Inflammatory macrophage (primary cell): Measurements from ENCODE around the gene CLIP2.

Experiments used
- DNase-seq, 2 donors: peaks; one replicate each; pipeline ENCODE4 v3.0.0-alpha.2; 2020 to 2022

Gene CLIP2

DNA sequence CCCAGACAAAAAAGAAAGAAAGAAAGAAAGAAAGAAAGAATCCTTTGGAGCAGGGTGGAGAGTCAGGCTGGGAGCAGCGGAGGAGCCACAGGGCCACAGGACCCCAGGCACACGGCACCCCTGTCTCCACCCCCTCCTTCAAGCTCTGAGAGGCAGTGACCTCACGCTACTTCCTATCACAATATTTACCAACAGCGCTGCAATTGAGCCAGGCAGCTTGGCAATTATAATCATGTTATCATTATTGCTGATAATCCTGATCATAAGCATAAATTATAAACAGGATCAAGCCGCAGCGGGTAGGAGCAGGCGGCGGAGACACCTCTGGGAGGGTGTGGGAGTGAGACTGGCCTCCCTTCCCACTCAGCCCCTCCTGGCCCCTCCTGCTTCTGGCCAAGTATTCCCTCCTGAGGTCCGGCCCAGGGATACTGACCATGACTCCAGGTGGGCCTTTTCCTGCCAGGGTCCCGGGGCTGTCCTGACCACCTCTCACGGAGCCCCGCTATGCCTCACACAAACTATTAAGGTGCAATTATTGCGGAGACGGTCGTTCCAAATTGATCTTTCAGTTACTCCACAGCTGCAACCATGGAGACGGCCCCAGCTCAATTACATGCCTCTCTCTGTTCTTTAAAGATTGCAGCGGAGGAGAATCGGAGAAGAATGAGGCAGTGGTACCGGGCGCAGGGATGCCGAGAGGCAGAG is 154.5 kb downstream of the CLIP2 start:
- no peak for DNase-seq

DNA sequence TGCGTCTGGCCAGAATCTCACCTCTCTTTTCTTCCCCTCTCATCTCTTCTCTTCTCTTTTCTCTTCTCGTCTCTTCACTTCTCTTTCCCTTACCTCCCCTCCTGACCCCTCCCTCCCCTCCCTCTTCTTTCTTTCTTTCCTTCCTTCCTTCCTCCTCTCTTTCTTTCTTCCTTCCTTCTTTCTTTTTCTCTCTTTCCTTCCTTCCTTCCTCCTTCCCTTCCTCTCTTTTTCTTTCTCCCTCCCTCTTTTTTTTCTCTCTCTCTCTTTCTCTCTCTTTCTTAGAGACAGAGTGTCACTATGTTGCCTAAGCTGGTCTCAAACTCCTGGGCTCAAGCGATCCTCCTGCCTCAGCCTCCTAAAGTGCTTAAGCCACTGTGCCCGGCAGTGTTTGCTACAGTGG is 159.9 kb downstream of the CLIP2 start:
- DNase-seq = no peak

DNA sequence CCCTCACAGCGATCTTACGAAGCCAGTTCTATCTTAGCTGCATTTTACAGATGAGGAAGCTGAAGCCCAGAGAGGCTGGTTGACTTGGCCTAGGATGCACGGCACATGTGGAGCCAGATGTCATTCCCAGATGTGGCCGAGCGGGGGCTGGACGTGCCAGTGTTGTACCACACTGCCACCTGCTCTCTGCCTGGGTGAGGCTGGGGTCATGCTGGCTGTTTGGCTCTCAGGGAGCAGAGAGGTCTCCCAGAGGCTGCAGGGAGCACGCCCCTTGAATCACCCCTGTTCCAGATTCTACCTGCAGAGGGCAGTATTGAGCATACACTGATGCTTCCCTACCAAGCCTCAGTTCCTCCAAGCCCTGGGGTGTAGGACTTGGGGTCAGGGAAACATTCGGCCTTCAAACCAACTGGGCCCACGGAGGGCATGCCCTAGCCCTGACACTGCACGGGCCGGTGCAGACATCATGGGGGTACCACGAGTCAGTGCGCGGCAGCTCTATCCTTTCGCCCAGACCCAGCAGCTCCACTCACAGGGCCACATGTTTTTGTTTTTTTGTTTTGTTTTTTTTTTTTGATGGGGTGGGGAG is 160.7 kb downstream of the CLIP2 start:
- DNase-seq = peak; percentile 77 to 79

DNA sequence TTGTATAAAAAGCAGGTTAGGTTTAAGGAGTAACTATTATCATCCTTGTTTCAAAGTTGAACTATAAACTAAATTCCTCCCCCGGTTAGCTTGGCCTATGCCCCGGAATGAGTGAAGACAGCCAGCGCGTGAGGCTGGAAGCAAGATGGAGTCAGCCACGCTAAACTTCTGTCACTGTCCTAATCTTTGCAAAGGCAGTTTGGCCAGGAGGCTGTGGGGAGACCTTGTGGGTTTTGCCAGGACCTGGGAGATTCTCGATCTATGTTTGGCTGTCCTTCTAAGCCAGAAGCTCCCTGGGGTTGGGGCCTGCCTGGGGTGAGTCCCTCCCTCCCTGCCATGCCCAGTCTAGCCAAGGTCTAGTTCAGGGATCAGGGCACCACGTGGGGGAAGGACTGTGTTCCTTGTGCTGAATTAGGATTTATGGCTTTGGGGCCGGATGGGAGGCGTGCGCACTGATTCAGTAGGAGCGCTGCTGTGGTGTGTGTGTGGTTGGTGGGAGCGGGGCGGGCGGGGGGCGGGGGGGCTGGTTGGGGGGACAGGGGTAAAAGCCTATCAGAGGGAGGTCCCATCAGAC is 163.6 kb downstream of the CLIP2 start:
- DNase-seq = peak in 1 of 2 donors; percentile 11

DNA sequence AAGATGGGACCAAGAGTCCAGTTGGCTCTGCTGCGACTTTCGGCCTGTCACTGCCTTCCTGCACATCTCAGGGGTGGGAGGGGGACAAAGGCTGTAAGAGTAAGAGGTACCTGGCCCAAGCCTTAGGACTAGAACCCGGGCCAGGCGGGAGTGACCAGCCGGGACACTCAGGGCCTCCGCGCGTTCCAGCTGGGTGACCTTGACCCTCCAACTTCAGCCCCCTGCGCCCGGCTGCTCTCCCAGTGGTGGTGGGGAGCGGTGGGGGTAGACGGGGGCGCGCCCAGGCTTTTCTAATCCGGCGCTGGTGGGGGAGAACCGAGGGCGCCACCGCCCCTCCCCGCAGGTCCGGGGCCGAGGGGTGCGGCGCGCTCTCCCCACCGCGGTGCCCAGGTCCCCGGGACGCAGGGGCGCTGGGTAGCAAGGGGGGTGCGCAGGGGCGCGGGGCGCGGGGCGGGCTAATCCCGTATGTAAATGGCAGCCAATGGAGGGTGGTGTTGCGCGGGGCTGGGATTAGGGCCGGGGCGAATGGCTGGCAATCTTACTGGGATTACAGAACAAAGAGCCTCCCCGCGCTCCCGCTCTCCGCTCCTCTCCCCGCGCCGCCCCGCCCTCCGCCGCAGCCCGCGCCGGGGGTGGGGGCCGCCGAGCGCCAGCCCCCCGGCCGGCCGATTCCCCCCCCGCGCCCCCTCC is 164.3 kb downstream of the CLIP2 start, which contains the start of gene GTF2IRD1:
Gene GTF2IRD1, plus strand, starts transcription at position 585 of the 690 bp plus-strand sequence. CDS start 54,175 bp downstream, outside the sequence.
- DNase-seq = peak; percentile 42 to 73

DNA sequence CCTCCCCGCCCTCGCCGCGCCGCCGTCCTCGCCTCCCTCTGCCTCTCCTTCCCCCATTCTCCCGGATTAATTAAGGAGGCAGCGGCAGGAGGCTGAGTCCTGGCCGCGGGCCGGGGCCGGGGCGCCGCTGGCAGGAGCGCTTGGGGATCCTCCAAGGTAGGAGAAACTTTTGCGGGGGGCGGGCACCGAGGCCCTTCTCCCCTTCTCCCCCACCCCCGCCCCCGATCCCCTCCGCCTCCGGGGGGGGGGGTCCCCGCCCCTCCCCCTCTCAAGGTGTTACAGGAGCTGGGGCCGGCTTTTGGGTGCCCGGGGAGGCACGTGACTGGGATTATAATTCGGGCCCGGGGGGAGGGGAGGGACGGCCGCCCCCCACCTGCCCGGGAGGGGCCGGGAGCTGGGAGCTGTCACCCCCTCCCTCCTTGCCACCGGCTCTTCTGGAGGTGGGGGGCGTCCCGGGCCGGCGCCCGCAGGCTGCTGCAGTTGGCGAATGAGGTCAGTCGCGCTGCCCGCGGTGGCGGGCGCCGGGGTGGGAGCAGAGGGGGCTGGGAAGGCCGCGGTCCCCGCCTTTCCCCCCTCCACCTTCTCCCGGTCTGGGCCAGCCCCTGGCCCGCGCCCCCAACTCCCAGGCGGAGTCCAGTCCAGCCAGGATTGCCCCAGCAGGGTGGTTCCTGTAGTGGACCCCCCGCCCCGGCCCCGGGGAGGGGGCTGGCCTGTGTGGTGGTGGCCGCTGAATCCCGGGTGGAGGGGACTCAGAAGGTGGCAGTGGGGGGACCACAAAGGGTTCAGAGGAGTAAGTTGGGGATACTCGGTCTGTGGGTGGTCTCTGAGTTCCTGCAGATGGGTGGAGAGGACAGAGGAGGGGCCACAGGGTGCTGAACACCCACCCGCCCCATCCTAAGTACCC is 165.1 kb downstream of the CLIP2 start:
- peak in 1 of 2 donors; percentile 13 for DNase-seq

DNA sequence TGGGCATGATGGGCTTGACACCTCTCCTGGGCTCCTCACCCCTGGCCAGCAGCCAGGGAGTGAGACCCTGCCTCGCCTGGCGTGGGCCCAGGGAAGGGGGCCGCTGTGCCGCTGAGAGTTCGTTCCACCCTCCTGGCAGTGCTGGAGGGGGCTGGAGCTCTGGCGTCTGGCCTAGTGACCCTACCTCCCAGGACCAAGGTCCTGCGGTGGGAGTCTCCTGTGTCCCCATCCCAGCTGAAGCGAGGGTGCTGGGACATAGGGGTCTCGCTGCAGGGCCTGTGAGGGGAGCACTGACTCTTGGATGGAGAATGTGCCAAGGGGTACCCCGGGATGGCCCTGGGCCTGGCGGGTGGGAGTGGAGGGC is 165.7 kb downstream of the CLIP2 start:
- DNase-seq = no peak

DNA sequence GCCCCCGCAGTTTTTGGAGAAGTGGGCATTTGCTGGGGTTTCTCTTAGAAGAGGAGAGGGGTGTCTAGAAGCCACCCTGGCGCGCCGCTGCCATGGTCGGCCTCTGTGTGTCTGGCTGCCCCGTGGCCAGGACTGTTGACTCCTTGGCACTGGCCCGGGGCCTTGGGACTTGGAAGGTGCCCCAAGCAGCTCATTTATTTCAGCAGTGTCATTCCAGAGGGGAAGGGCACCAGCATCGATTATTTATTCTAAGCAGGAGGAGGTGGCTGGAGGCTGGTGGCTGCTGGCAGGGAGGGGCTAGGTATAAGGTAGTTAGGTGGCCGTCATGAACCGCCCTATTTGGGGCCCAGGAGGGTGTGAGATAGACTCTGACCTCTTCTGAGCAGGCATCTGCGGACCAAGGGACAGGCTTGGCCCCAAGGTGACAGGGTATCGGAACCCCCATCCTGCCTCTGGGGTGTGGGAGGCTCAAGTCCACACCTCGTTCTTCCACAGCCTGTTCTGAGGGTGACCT is 166.1 kb downstream of the CLIP2 start:
- no peak for DNase-seq
